ENCODE measurements around the gene ZBP1.

The ZBP1 gene

GRCh38 chr20:57618091-57618763, 2.0 kb downstream of the ZBP1 start:
- no peak for DNase-seq (ENCODE audit: low read depth in 2 of 2)

- no peak for DNase-seq (ENCODE audit: low read depth in 2 of 2)
Observed at GRCh38 chr20:57617079-57617795, 3.0 kb downstream of the ZBP1 start.

- DNase-seq (ENCODE audit: low read depth in 2 of 2) = no peak
Observed at GRCh38 chr20:57616143-57616951, 3.9 kb downstream of the ZBP1 start.

GRCh38 chr20:57615445-57615811, 4.8 kb downstream of the ZBP1 start:
- no peak for DNase-seq (ENCODE audit: low read depth in 2 of 2)

DNA sequence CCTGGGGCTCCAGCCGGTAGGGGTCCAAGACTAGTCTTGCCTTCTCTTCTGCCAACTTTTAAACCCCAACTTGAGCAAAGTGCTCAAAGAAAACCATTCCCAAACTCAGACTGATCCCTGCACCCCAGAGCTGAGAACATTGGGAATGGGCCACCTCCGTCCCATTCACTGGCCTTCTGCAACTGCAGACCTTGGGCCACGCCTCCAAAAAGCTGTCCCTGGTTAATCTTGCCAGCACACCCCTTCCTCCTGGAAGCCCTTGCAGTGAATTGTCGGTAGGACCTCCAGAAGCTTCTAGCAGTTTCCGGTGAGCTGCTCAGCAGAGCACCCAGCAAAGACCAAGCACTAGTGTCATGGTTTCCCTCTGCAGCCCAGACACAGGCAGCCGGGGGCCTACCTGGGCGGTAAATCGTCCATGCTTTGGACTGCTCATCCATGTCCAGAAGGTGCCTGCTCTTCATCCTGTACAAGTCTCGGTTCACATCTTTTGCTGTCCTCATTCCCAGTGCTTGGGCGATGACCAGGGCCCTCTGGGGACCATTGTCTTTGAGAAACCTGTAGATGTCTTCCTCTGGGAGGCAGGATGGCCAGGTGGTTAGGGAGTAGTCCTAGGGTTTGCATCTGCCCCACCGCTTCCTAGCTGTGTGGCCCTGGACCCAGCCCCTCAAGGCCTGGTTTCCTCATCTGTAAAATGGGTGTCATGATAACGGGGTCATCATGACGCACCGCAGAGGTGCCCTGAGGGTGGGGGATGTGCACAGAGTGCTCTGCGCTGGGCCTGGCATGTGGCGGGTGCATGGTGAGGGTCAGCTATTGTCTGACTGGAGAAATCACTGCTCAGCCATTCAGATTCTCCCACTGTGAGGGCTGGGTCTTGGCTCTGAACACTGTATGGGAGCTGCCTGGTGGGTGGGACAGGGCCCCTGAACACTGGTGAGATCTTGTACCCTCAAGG, 5.5 kb downstream of the ZBP1 start:
- no peak for DNase-seq (ENCODE audit: low read depth in 2 of 2)

GRCh38 chr20:57613481-57613921, 6.7 kb downstream of the ZBP1 start:
- DNase-seq (ENCODE audit: low read depth in 2 of 2) = no peak

- DNase-seq (ENCODE audit: low read depth in 2 of 2) = no peak
Observed at GRCh38 chr20:57612916-57613315, 7.3 kb downstream of the ZBP1 start.

GRCh38 chr20:57612436-57612835, 7.8 kb downstream of the ZBP1 start:
- no peak for DNase-seq (ENCODE audit: low read depth in 2 of 2)

GRCh38 chr20:57611586-57612311, 8.5 kb downstream of the ZBP1 start:
- no peak for DNase-seq (ENCODE audit: low read depth in 2 of 2)

DNA sequence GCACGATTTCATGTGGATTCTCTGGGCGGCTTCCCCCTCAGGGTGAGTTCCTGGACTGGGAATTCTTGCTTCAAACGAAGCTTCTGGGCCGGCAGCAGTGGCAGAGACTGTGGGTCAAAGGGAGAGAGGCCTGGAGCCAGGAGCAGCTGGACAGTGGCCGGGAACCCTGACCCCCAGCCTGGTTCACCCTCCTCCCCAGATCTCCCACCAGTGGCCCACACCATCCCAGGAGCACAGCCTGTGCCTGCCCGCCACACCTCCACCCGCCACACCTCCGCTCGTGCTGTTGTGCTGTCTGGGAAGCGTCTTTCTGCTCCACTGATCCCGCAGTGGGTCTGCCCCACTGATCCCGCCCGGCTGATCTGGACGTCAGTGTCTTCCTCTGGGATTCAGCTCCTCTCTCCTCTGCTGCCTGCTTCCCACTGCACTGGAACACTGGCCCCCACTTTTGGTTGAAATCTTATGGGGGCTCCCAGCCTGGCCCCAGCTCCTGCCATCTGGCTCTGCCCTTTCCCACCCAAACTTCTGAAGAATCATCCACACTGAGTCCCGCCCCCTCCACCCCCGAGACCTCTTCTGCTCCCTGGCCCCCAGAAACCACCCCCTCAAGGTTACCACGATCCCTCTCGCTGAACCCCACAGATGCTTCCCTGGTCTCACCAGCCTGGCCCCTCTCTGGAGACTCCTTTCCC, 9.8 kb downstream of the ZBP1 start:
- no peak for DNase-seq (ENCODE audit: low read depth in 2 of 2)

DNA sequence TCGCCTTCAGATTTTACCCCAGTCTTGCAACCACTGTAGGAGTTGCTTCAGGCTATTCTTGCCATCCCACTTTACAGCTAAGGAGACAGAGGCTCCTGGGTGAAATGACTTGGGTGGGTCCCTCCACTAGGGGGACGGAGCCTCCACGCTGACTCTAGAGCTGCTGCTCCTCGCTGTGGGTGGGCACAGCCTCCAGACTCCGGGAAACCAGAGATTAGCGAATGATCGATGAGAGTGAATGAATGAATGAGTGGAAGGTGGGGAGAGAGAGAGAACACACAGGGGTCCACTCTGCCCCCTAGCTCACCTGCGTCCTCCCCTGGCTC, 10.4 kb downstream of the ZBP1 start:
- no peak for DNase-seq (ENCODE audit: low read depth in 2 of 2)

DNA sequence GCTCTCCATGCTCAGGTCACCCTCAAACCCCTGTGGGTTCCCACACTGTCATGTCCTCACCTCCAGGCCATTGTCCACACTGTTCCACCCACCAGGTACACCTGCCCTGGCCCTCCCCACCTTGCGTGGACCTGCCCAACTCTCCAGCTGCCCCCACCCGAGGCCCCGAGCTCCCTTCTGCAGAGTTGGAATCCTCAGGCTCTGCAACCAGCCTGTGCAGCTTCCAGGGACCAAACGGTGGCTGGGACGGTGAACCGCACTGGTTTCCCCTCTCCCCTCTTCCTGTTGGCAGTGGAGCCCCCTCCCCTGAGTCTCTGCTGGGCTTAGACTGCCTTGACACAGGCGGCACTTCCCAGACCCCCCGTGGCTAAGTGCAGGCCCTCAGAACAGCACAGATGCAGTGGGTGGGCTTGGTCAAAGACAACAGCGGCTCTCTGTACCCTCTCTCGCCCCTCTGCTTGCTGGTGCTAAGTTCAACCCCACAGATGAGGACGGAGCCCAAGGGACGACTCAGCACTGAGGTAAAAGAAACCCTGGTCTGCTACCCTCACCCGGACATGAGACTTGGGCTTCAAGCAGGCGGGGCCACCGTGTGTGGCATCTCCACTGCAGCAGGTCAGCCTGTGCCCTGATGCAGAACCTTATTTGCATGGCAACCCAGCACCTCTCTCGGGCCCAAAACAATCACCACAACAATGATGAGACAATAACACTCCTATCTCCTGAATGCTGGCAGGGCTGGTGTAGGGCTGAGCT, 11.0 kb downstream of the ZBP1 start:
- no peak for DNase-seq (ENCODE audit: low read depth in 2 of 2)

DNA sequence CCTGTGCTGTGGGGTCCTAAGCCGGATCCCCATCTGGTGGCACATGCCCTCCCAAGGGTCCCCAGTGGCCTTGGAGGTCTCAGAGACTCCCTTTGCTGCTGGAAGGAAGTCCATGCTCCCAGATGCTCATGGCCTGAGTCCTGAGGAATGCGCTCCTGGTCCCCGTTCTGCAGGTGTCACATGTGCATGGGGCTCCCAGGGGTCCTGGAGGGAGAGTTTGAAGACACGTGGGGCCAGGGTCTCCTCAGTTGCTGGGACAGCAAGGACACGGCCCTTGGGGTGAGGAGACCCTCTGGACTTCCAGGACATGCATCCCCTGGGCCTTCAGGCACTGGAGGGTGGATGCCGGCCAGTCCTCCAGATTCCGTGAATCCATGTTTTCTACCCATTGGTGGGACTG, 11.7 kb downstream of the ZBP1 start:
- no peak for DNase-seq (ENCODE audit: low read depth in 2 of 2)

DNA sequence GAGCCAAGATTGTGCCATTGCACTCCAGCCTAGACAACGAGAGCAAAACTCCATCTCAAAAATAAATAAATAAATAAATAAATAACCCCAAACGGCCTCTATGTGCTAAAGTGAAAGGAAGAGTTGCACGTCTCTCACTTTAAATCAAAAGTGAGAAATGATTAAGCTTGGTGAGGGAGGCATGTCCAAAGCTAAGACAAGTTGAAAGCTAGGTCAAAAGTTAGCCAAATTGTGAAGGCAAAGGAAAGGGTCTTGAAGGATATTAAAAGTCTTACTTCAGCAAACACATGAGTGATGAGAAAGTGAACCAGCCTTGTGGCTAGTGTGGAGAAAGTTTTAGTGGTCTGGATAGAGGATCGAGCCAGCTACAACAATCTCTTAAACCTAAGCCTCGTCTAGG, 14.3 kb downstream of the ZBP1 start:
- no peak for DNase-seq (ENCODE audit: low read depth in 2 of 2)

DNA sequence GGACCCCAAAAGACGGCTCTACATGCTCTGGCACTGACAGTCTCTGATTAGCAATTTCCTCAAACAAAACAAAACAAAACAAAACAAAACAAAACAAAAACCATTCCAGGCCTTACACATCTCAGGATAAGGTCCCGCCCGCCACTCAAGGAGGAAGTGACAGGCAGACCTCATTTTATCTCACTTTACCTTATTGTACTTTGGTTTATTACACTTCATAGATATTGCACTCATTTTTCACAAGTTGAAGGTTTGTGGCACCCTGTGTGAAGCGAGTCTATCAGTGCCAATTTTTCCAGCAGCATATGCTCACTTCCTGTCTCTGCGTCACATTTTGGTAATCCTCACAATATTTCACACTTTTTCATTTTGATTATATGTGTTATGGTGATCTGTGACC, 15.2 kb downstream of the ZBP1 start:
- DNase-seq (ENCODE audit: low read depth in 2 of 2) = no peak

- DNase-seq (ENCODE audit: low read depth in 2 of 2) = no peak
Observed at GRCh38 chr20:57603120-57603519, 17.1 kb downstream of the ZBP1 start.

DNA sequence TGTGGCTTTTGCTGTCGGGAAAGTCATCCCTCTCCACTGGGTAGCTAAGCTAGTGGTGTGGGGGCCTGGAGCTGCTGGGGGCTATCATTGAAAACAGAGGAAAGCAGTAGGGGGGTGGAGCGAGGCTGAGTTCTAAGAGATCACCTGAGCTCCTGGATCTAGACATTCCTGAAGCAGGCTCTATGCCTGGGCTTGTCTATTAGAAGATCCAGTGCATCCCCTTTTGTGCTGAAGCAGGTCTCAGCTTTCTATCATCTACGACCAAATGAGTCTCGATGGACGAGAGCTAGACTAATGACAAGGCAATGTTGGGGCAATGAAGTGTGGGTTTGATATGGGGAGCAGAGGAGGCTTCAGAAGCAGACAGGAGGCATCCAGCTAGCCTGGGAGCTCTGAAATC, 18.5 kb downstream of the ZBP1 start:
- no peak for DNase-seq (ENCODE audit: low read depth in 2 of 2)

- DNase-seq (ENCODE audit: low read depth in 2 of 2) = no peak
Observed at GRCh38 chr20:57601211-57601570, 19.0 kb downstream of the ZBP1 start.

GRCh38 chr20:57600320-57601210, 19.7 kb downstream of the ZBP1 start:
- no peak for DNase-seq (ENCODE audit: low read depth in 2 of 2)

Data from stimulated activated CD4-positive, alpha-beta T cell treated with anti-CD3 and anti-CD28 coated beads, Interleukin-4, amount 100 ng/mL, for 48 hours (primary cell).